ENCODE data around the gene RXRB. TPM values are rescaled to one million over a fixed set of nuclear protein-coding genes. Genes with fewer than 3 reads are reported as not detected.
A peak's percentile ranks its signal among the peaks of the same experiment; 100 is the strongest.

Gene RXRB
- total and polyA plus RNA-seq, 2 donors (not counting 1 experiment from before 2014, with no cell fraction given) = 88.3 to 99.9 TPM

DNA sequence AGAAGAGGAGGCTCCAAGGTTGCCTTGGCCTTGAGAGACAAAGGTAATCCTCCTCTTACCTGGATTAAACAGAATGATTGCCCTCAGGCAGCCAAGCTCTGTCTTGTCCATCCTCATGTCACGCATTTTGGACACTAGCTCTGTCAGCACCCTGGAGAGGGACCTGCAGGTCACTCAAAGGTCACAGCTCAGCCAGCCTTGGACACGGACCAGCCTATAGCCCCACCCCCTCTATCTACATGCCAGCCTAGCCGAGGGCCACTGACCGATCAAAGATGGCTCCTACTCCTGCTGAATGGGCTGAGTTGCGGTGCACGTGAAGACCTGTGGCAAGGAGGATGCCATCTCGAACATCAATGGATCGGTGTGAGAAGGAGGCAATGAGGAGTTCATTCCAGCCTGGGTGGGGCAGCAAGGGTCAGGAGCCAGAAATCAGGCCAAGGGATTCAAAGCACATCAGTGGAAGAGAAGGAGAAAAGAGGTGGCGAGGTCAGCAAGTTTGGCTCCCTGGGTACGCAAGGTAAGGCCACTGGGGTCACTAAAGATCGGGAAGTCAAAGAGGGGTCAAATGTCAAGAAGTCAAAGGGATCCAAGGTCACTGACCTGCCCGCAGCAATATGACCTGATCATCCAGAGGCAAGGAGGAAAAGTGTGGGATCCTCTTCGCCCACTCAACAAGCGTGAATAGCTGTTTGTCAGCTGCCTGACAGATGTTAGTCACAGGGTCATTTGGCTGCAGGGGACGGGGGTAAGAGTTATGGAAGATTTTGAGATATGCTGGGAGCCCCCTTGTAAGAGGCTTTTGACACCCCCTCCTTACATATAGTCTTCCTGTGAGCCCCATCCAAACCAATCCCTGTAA is 4.9 kb downstream of the RXRB start:
- H3K27me3 Mint-ChIP-seq = peaks cover 7% of the 10 kb centered on the region
- POLR2A ChIA-PET = interaction anchor here (0.5 to 1.2 kb wide), 2 partner anchors 13 to 757 kb away, joined by 3 to 4 read pairs; partner anchors contain the start of gene RING1
- intact Hi-C loops (cut with micrococcal nuclease) = no loop called here
- H3K27me3 ChIP-seq (replicated peaks in 1 of 4; ENCODE audit: control extremely low read depth in 1 of 4, control insufficient read depth in 3 of 4, insufficient read depth in 4 of 4, low read length in 3 of 4) = peaks cover 0 to 20% (median 11%) of the 10 kb centered on the region in 4 experiments
- no peaks in the 10 kb centered on the region for H3K9me3 Mint-ChIP-seq (ENCODE audit: insufficient read depth)
- WGBS (ENCODE audit: insufficient coverage) = 94% methylated on average over 12 of the region's 15 CpGs
- no peak for TF ChIP-seq EZH2 (IDR thresholded peaks at IDR 0.05; ENCODE audit: borderline replicate concordance, insufficient read depth, low read depth, low read length, poor library complexity, severe bottlenecking)
- TF ChIP-seq, protein P1, sequence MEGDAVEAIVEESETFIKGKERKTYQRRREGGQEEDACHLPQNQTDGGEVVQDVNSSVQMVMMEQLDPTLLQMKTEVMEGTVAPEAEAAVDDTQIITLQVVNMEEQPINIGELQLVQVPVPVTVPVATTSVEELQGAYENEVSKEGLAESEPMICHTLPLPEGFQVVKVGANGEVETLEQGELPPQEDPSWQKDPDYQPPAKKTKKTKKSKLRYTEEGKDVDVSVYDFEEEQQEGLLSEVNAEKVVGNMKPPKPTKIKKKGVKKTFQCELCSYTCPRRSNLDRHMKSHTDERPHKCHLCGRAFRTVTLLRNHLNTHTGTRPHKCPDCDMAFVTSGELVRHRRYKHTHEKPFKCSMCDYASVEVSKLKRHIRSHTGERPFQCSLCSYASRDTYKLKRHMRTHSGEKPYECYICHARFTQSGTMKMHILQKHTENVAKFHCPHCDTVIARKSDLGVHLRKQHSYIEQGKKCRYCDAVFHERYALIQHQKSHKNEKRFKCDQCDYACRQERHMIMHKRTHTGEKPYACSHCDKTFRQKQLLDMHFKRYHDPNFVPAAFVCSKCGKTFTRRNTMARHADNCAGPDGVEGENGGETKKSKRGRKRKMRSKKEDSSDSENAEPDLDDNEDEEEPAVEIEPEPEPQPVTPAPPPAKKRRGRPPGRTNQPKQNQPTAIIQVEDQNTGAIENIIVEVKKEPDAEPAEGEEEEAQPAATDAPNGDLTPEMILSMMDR (IDR thresholded peaks at IDR 0.05) = no peak
- no peak overlapping the region for H3K9ac ChIP-seq (ENCODE audit: low read length)
- H4K20me1 ChIP-seq (ENCODE audit: control insufficient read depth, insufficient read depth, low read length, poor library complexity, severe bottlenecking) = peaks cover 15% of the 10 kb centered on the region
- no peak for ATAC-seq (ENCODE audit: low read depth)
- CTCF ChIA-PET = interaction anchor here (1.1 kb wide), 1 partner anchor 181 kb away, joined by 3 read pairs; no protein-coding TSS in a partner anchor
- H3K4me1 ChIP-seq (ENCODE audit: control insufficient read depth in 2 of 2, insufficient read depth in 2 of 2, low read length in 2 of 2) = peaks cover 27 to 41% of the 10 kb centered on the region in 2 donors
- no peak overlapping the region for H3K27ac Mint-ChIP-seq
- H3K36me3 ChIP-seq (replicated peaks in 1 of 2; ENCODE audit: control extremely low read depth in 1 of 2, control insufficient read depth in 1 of 2, extremely low read depth in 1 of 2, insufficient read depth in 2 of 2, low read length in 1 of 2) = peaks cover 0 to 37% of the 10 kb centered on the region in 2 experiments
- H3K9me3 ChIP-seq (ENCODE audit: control extremely low read depth in 1 of 3, control insufficient read depth in 2 of 3, insufficient read depth in 1 of 3, low read length in 2 of 3) = peaks cover 0 to 8% (median 0%) of the 10 kb centered on the region in 3 donors
- H3K79me2 ChIP-seq (ENCODE audit: control insufficient read depth, insufficient read depth, low read length) = peaks cover 29% of the 10 kb centered on the region
- no peak overlapping the region for H2AFZ ChIP-seq (ENCODE audit: insufficient read depth, low read depth, low read length, poor library complexity, severe bottlenecking)
- no peak overlapping the region for H3K4me2 ChIP-seq (replicated peaks; ENCODE audit: low read depth, low read length, poor library complexity, severe bottlenecking)
- no peak overlapping the region for H3K4me3 ChIP-seq (ENCODE audit: control extremely low read depth in 1 of 5, extremely low read depth in 1 of 5, insufficient read depth in 1 of 5, low read depth in 2 of 5, low read length in 4 of 5)
- DNase-seq = peak; percentile 12
- no peak overlapping the region for H3K27ac ChIP-seq (ENCODE audit: low read length in 2 of 2)
- H3K4me1 Mint-ChIP-seq = peaks cover 49% of the 10 kb centered on the region
- H3K4me3 Mint-ChIP-seq = no peak overlapping the region

All from B cell (primary cell).